GM13976 (cell line): ENCODE data around the gene MDM2.

Experiments
- DNase-seq: peaks from one replicate; pipeline ENCODE4 v3.0.0; 2012; ENCODE audit warnings: low spot score
- CTCF ChIP-seq: IDR thresholded peaks from 2 replicates; pipeline ENCODE4 v1.5.1; 2012; ENCODE audit warnings: borderline replicate concordance, mild to moderate bottlenecking; ENCODE audit not compliant: insufficient read depth; ENCODE audit errors: extremely low read depth, missing control alignments, control extremely low read depth
- in situ Hi-C: fragments of 300-500 bp; cut with MboI; formaldehyde crosslinking; loops from one replicate; pipeline ENCODE4 v1.12.0; 2022; ENCODE audit warnings: low sequenced_read_pairs, mixed read lengths, inconsistent platforms; ENCODE audit not compliant: unreplicated experiment

MDM2 gene

GRCh38 chr12:68828672-68829068 is 20.7 kb downstream of the MDM2 start:
- in situ Hi-C loops, result no loop called here
- DNase-seq, result no peak
- TF ChIP-seq CTCF, result no peak

- no peak for DNase-seq
- no peak for TF ChIP-seq CTCF
- in situ Hi-C loops, result no loop called here
Observed at GRCh38 chr12:68831272-68831671, 23.3 kb downstream of the MDM2 start.

- DNase-seq, result no peak
- no peak for TF ChIP-seq CTCF
- in situ Hi-C loops, result no loop called here
Observed at GRCh38 chr12:68831751-68832503, 23.9 kb downstream of the MDM2 start.

- DNase-seq, result no peak
- no peak for TF ChIP-seq CTCF
- in situ Hi-C loops, result no loop called here
Observed at GRCh38 chr12:68832504-68832867, 24.5 kb downstream of the MDM2 start.

GRCh38 chr12:68833508-68833907 is 25.5 kb downstream of the MDM2 start:
- in situ Hi-C loops, result no loop called here
- DNase-seq, result no peak
- no peak for TF ChIP-seq CTCF

GRCh38 chr12:68835333-68835908 is 27.4 kb downstream of the MDM2 start:
- no peak for DNase-seq
- in situ Hi-C loops, result no loop called here
- no peak for TF ChIP-seq CTCF

- in situ Hi-C loops, result no loop called here
- DNase-seq, result no peak
- no peak for TF ChIP-seq CTCF
Observed at GRCh38 chr12:68837215-68837614, 29.2 kb downstream of the MDM2 start.
